GM12874 (cell line): ENCODE results near the gene CCT7.
A peak's percentile ranks its signal among the peaks of the same experiment; 100 is the strongest.

Experiments
- CTCF ChIP-seq: IDR thresholded peaks from 2 replicates; pipeline ENCODE4 v1.5.1; 2011; ENCODE audit warnings: low read depth, mild to moderate bottlenecking, control low read depth, low read length, moderate library complexity; ENCODE audit not compliant: insufficient read depth

The CCT7 gene

GRCh38 chr2:73258186-73258912 lies 24.2 kb downstream of the CCT7 start:
- TF ChIP-seq CTCF: no peak

GRCh38 chr2:73258913-73259215 lies 24.8 kb downstream of the CCT7 start:
- TF ChIP-seq CTCF: no peak

- no peak for TF ChIP-seq CTCF
Measured at GRCh38 chr2:73259276-73259675, 25.2 kb downstream of the CCT7 start.

GRCh38 chr2:73259704-73260337 lies 25.7 kb downstream of the CCT7 start:
- TF ChIP-seq CTCF: no peak

GRCh38 chr2:73260338-73260984 lies 26.4 kb downstream of the CCT7 start:
- TF ChIP-seq CTCF: peak; percentile 26; the same call in 1 of the 2 replicates

- no peak for TF ChIP-seq CTCF
Measured at GRCh38 chr2:73262108-73262651, 28.1 kb downstream of the CCT7 start.

- no peak for TF ChIP-seq CTCF
Measured at GRCh38 chr2:73263540-73264331, 29.6 kb downstream of the CCT7 start.
